GM23338 (cell line): ENCODE results near the gene IL21R. TPM values are rescaled to one million over a fixed set of nuclear protein-coding genes. Genes with fewer than 3 reads are reported as not detected.

Experiments
- ATAC-seq: fragments of 200-7000 bp; cut with Tn5 transposase; 3 replicates; pipeline ENCODE4 v1.9.1; 2020
- DNase-seq: peaks from one replicate; pipeline ENCODE4 v3.0.0-alpha.2; 2015; ENCODE audit warnings: low spot score
- H2AFZ ChIP-seq: fragments of 200-600 bp; sonication (generic); 2 replicates; pipeline ENCODE4 v1.8.0; 2016; ENCODE audit warnings: antibody characterized with exemption, mild to moderate bottlenecking, moderate library complexity
- H3F3A ChIP-seq: fragments of 200-600 bp; sonication (generic); replicated peaks from 2 replicates; pipeline ENCODE4 v1.8.0; 2017; ENCODE audit warnings: antibody characterized with exemption, mixed run types, low read depth
- H3K27ac ChIP-seq: fragments of 200-600 bp; sonication (generic); 2 replicates; pipeline ENCODE4 v1.6.1; 2016; ENCODE audit warnings: low read depth
- H3K27me3 ChIP-seq: fragments of 200-600 bp; sonication (generic); 2 replicates; pipeline ENCODE4 v1.8.0; 2016; ENCODE audit warnings: mild to moderate bottlenecking, mixed run types, moderate library complexity; ENCODE audit not compliant: insufficient read depth
- H3K36me3 ChIP-seq: fragments of 200-600 bp; sonication (generic); 2 replicates; pipeline ENCODE4 v1.8.0; 2016; ENCODE audit warnings: mild to moderate bottlenecking; ENCODE audit not compliant: insufficient read depth
- H3K4me1 ChIP-seq: fragments of 200-600 bp; sonication (generic); 2 replicates; pipeline ENCODE4 v1.8.0; 2016; ENCODE audit warnings: mild to moderate bottlenecking, moderate library complexity; ENCODE audit not compliant: insufficient read depth
- H3K4me2 ChIP-seq: fragments of 200-600 bp; sonication (generic); 2 replicates; pipeline ENCODE4 v1.7.1; 2017; ENCODE audit warnings: mixed run types
- H3K4me3 ChIP-seq: fragments of 200-600 bp; sonication (generic); 2 replicates; pipeline ENCODE4 v1.6.1; 2016; ENCODE audit warnings: mixed run types
- H3K79me2 ChIP-seq: fragments of 200-600 bp; sonication (generic); replicated peaks from 2 replicates; pipeline ENCODE4 v1.8.0; 2017; ENCODE audit warnings: mild to moderate bottlenecking; ENCODE audit not compliant: insufficient read depth
- H3K9me2 ChIP-seq: fragments of 200-600 bp; sonication (generic); 2 replicates; pipeline ENCODE4 v1.8.0; 2017; ENCODE audit not compliant: insufficient read depth
- H4K20me1 ChIP-seq: fragments of 200-600 bp; sonication (generic); replicated peaks from 2 replicates; pipeline ENCODE4 v1.8.0; 2017; ENCODE audit warnings: mild to moderate bottlenecking; ENCODE audit not compliant: insufficient read depth
- H3K27ac Mint-ChIP-seq: 2 replicates; pipeline ENCODE4 v1.8.0; 2020; ENCODE audit warnings: inconsistent platforms, mild to moderate bottlenecking, moderate library complexity, mixed read lengths
- H3K27me3 Mint-ChIP-seq: 3 replicates; pipeline ENCODE4 v1.8.0; 2022; ENCODE audit warnings: low read depth, mild to moderate bottlenecking, moderate library complexity, mixed read lengths, inconsistent platforms; ENCODE audit not compliant: insufficient read depth, poor library complexity
- H3K36me3 Mint-ChIP-seq: 3 replicates; pipeline ENCODE4 v1.8.0; 2021; ENCODE audit warnings: low read depth, mild to moderate bottlenecking, inconsistent platforms, moderate library complexity, mixed read lengths
- H3K4me1 Mint-ChIP-seq: 3 replicates; pipeline ENCODE4 v1.8.0; 2020; ENCODE audit warnings: mild to moderate bottlenecking, inconsistent platforms, mixed read lengths
- H3K4me3 Mint-ChIP-seq: 3 replicates; pipeline ENCODE4 v1.8.0; 2021; ENCODE audit warnings: moderate library complexity, mild to moderate bottlenecking, inconsistent platforms, mixed read lengths
- H3K9me3 Mint-ChIP-seq: 3 replicates; pipeline ENCODE4 v1.8.0; 2020; ENCODE audit warnings: moderate library complexity, mild to moderate bottlenecking, inconsistent platforms, mixed read lengths
- CREB1 ChIP-seq: fragments of 250-450 bp; sonication (Bioruptor Pico); IDR thresholded peaks from 2 replicates; pipeline ENCODE4 v1.5.0; 2020; ENCODE audit warnings: low read depth, mild to moderate bottlenecking, moderate library complexity
- CTCF ChIP-seq, 2 experiments: fragments of 200-600 bp in 1 of 2; sonication (generic) in 1 of 2; conservative IDR thresholded peaks; 2 replicates each; pipeline versions ENCODE4 v1.5.1 to v1.6.1; 2016 to 2017; ENCODE audit warnings: antibody characterized with exemption in 2 of 2, low read depth in 2 of 2, mild to moderate bottlenecking in 2 of 2, moderate library complexity in 1 of 2
- ETS1 ChIP-seq: IDR thresholded peaks from 2 replicates; pipeline ENCODE4 v1.6.1; 2016; ENCODE audit warnings: antibody characterized with exemption
- EZH2 ChIP-seq: fragments of 200-600 bp; sonication (generic); IDR thresholded peaks from one replicate; pipeline ENCODE4 v1.8.0; 2017; ENCODE audit warnings: antibody characterized with exemption, mild to moderate bottlenecking, low read depth; ENCODE audit not compliant: unreplicated experiment
- EZH2phosphoT487 ChIP-seq: fragments of 200-600 bp; sonication (generic); IDR thresholded peaks from one replicate; pipeline ENCODE4 v1.8.1; 2018; ENCODE audit warnings: antibody characterized with exemption; ENCODE audit not compliant: unreplicated experiment
- JUNB ChIP-seq: IDR thresholded peaks from one replicate; pipeline ENCODE4 v1.6.1; 2016; ENCODE audit warnings: antibody characterized with exemption; ENCODE audit not compliant: unreplicated experiment
- NANOG ChIP-seq: IDR thresholded peaks from 2 replicates; pipeline ENCODE4 v1.6.1; 2016; ENCODE audit warnings: antibody characterized with exemption, borderline replicate concordance
- POLR2AphosphoS5 ChIP-seq: IDR thresholded peaks from 2 replicates; pipeline ENCODE4 v1.6.1; 2016; ENCODE audit warnings: antibody characterized with exemption, low read depth
- REST ChIP-seq: IDR thresholded peaks from one replicate; pipeline ENCODE4 v1.6.1; 2018; ENCODE audit warnings: antibody characterized with exemption; ENCODE audit not compliant: unreplicated experiment
- STAT1 ChIP-seq: IDR thresholded peaks from one replicate; pipeline ENCODE4 v1.6.1; 2016; ENCODE audit warnings: antibody characterized with exemption; ENCODE audit not compliant: unreplicated experiment
- ZNF114 ChIP-seq: fragments of 250-450 bp; sonication (Bioruptor Pico); IDR thresholded peaks from 2 replicates; pipeline ENCODE4 v1.5.0; 2020; ENCODE audit warnings: mild to moderate bottlenecking, moderate library complexity
- ZNF331 ChIP-seq: fragments of 250-450 bp; sonication (Bioruptor Pico); IDR thresholded peaks from 2 replicates; pipeline ENCODE4 v1.5.0; 2020; ENCODE audit warnings: low read depth, mild to moderate bottlenecking, moderate library complexity
- ZNF462 ChIP-seq: fragments of 250-450 bp; sonication (Bioruptor Pico); IDR thresholded peaks from 2 replicates; pipeline ENCODE4 v1.5.0; 2020; ENCODE audit warnings: mild to moderate bottlenecking, moderate library complexity
- polyA plus RNA-seq: library from polyadenylated mRNA; unstranded; fragments of >200 nt; fragmentation: Nextera tagmentation; extraction: Ambion mirVana; gene quantifications from 2 replicates; pipeline ENCODE4 v1.2.1, GENCODE V29; 2016
- total RNA-seq: library from RNA; depleted of rRNA; stranded (reverse); fragments of >200 nt; shearing (Covaris generic); gene quantifications from 2 replicates; pipeline ENCODE4 v1.2.3, GENCODE V29; 2014

IL21R gene
- total and polyA plus RNA-seq, 2 experiments from 2014 or later: 0.42 to 2.6 TPM

GRCh38 chr16:27463741-27464591 lies 62.0 kb downstream of the IL21R start:
- TF ChIP-seq REST (no peak), ZNF462 (CRISPR knock-in tag) (no peak), ZNF331 (CRISPR knock-in tag) (no peak), EZH2 (no peak), ZNF114 (CRISPR knock-in tag) (no peak), CTCF (conservative IDR thresholded peaks at IDR 0.05; ENCODE audit: low read depth in 2 of 2) (no peak), JUNB (no peak), POLR2AphosphoS5 (no peak), EZH2phosphoT487 (no peak), STAT1 (no peak), NANOG (no peak), ETS1 (no peak), CREB1 (no peak)
- no peaks in the 10 kb centered on the region for H3K79me2 ChIP-seq
- no peak overlapping the region for H3K27ac Mint-ChIP-seq

More at GRCh38 chr16:27463741-27464591, 62.0 kb downstream of the IL21R start:
- Mint-ChIP-seq H3K27me3 (peaks cover 9% of the 10 kb centered on the region), H3K36me3 (peaks cover 56% of the 10 kb centered on the region), H3K4me3 (no peak overlapping the region), H3K4me1 (no peaks in the 10 kb centered on the region), H3K9me3 (no peaks in the 10 kb centered on the region)
- Histone ChIP-seq H3K4me1 (no peaks in the 10 kb centered on the region), H2AFZ (no peak overlapping the region), H3K9me2 (no peaks in the 10 kb centered on the region), H3K36me3 (0 out of 2 replicates have a peak, but pooled peaks cover 22% of the 10 kb centered on the region), H3K4me2 (no peak overlapping the region), H3K4me3 (no peak overlapping the region), H3K27ac (no peak overlapping the region), H3F3A (no peaks in the 10 kb centered on the region), H3K27me3 (no peaks in the 10 kb centered on the region), H4K20me1 (peaks cover 8% of the 10 kb centered on the region; the same call in 1 of the 2 replicates)
- DNase-seq: no peak
- no peak for ATAC-seq
